HG03342 (cell line): ENCODE data around the gene FUNDC1.
A peak's percentile ranks its signal among the peaks of the same experiment; 100 is the strongest.
"Not testable (repeated sequence)": the region's sequence is repeated elsewhere in the genome, so short reads cannot be mapped to it uniquely, and the experiment has no call there.

ENCODE experiments used
- ATAC-seq: cut with Tn5 transposase; IDR thresholded peaks from one replicate; pipeline ENCODE4 v1.9.1; 2021; ENCODE audit warnings: mild to moderate bottlenecking, moderate library complexity; ENCODE audit not compliant: unreplicated experiment

Gene FUNDC1

DNA sequence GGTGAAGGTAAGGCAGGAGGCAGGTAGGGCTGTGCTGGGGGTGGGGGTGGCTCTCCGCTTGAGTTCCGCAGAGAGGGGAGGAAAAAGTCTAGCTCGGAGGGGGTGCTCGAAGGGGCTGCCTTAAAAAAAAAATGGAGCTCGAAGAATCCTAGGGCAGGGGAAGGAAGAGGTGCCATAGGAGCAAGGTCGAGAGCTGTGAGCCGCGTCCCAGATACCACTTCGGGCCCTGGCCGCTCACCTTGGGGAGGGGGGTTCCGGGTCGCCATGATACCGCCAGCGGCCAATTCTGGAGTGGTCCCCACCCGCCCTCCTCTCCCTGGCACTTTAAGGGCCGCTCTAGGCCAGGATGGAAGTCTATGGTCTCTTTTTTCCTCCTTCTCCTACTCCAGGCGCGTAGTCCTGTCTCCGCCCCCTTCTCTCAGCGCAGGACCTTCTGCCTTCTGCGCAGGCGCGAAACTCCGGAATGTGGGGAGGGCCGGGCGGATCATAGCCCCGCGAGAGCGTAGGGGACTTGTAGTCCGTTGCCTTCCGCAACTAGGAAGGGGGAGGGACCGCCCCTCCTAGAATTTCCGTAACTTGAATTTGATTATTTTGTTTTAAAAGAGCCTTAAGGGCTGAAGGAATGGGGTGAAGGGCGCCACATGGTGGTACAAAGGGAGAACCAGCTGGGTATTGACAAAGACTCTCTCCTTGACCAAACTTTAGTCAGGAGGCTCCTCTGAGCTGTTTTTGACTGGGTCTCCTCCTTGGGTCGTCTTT lies at the start of gene FUNDC1:
FUNDC1 (minus strand) TSS at position 293 of the 759 bp plus-strand sequence; CDS start at position 266, 27 bp downstream.
- ATAC-seq, result peak; percentile 98

GRCh38 chrX:44585866-44586265 lies 43.2 kb upstream of the FUNDC1 start:
- ATAC-seq, result no peak

DNA sequence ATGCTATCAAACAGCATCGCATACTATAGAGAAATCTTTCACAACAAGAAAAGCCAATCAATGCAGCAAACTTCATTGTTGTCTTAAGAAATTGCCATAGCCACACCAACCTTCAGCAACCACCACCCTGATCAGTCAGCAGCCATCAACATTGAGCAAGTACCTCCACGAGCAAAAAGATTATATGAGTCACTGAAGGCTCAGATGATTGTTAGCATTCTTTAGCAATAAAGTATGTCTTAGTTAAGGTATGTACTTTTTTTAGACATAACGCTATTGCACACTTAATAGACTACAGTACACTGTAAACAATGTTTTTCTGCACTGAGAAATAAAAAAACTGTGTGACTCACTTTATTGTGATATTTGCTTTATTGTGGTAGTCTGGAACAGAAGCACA lies 37.8 kb upstream of the FUNDC1 start:
- ATAC-seq, result no peak

DNA sequence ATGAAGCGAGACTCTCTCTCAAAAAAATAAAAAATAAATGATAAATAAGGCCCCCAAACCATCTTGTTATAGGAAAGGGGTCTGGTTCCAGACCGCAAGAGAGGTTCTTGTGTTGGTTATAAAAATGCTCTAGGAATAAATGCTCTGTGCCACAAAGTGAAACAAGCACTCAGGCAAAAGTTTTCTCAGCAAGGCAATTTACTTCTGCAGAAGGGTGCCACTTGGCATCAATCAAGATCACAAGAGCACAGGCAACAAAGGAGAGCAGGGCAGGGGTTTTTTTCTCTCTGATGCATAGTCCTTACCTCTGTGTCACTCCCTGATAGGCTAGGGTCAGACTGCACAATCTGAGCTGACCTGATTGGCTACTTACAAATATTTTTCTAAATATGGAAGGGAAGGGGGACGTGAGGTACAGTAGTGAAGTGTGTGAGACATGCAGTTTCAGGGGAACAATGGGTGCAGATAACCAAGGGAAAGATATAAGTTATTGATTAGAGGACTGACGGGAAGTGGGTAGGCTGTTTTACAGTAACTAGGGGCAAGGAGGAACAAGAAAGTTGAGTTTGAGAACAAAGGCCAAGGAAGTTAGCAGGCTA lies 29.8 kb upstream of the FUNDC1 start:
- no peak for ATAC-seq

GRCh38 chrX:44570522-44570921 lies 27.9 kb upstream of the FUNDC1 start:
- ATAC-seq, result no peak

DNA sequence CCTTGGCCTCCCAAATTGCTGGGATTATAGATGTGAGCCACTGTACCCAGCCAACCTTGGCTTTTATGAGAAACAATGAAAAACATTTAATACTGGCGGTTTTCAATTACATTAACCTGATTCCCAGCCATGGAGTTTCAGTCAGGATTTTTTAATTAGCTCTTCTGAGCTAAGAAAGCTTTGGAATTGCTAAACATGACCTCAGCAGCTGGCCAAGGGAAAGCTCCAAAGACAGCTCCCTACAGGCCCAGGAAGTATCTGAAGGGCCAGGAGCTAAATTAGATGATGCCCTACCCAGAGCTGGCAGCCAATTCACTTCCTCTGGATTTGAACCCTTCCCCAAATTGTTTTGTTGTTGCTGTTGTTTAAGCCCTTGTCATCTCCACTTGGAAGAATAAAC lies 26.5 kb upstream of the FUNDC1 start:
- no peak for ATAC-seq

DNA sequence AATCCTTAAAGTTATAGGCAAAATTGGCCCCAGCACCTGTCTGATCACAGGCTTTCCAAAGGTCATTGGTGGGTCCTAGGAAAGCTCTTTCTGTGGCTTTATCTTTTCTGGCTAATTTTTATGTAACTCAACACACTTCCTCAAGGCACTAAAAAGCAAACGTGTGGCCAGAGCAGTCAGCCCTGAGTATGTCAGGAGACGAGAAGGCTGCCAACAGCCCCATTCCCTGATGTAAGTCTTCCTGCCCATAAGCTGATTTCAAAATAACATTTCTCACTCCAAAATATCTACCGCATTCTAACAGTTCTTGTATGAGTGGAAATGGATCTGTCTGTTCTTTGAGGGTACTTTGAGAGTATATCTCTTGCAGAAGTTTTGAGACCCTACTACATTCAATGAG lies 25.5 kb upstream of the FUNDC1 start:
- no peak for ATAC-seq

DNA sequence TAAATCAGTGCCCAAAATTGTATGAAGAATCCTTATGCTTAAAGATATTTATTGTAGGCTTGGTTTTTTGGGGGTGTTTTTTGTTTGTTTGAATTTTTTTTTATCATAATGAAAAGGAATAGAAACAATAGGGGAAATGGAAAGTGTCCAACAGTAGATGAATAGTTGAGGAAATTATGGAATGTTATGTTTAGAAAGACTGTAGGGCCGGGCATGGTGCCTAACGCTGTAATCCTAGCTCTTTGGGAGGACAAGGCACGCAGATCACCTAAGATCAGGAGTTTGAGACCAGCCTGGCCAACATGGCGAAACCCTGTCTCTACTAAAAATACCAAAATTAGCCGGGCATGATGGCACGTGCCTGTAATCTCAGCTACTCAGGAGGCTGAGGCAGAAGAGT lies 19.2 kb upstream of the FUNDC1 start:
- ATAC-seq, result not testable (repeated sequence)

DNA sequence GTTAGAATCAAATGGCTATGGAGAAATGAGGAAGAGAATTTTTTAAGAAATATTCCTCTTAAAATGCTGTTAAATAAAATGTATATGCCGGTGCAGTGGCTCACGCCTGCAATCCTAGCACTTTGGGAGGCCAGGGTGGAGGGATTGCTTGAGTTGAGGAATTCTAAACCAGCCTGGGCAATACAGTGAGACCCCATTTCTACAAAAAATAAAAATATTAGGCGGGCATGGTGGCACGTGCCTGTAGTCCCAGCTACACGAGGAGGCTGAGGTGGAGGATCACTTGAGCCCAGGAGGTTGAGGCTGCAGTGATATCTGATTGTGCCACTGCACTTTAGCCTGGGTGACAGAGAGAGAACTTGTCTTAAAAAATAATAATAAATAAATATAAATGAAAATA lies 7.9 kb upstream of the FUNDC1 start:
- ATAC-seq, result no peak

DNA sequence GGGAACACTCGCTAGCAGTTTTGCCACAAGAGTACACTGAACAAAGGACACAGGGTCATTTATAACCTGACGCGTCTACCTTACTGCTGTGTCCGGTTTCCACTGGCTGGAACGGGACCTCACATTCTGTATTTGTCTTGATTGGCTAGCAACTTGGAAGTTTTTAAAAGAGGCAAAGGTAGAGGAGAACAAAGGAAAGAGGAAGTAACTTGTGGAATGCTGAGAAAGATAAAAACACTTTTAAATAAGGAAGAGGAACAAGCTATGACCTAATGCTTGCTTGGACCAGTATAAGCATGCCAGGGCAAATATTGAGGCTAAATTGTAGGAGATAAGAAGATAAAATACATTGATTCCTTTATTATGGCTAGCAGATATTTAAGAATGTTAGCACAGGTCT lies 2.8 kb upstream of the FUNDC1 start:
- ATAC-seq, result not testable (repeated sequence)

GRCh38 chrX:44544036-44544435 lies 1.4 kb upstream of the FUNDC1 start:
- ATAC-seq, result no peak

GRCh38 chrX:44536198-44536597 lies 6.5 kb downstream of the FUNDC1 start:
- ATAC-seq, result no peak

- no peak for ATAC-seq
Measured at GRCh38 chrX:44529310-44529709, 13.3 kb downstream of the FUNDC1 start.

- no peak for ATAC-seq
Measured at GRCh38 chrX:44514272-44514671, 28.4 kb downstream of the FUNDC1 start.

DNA sequence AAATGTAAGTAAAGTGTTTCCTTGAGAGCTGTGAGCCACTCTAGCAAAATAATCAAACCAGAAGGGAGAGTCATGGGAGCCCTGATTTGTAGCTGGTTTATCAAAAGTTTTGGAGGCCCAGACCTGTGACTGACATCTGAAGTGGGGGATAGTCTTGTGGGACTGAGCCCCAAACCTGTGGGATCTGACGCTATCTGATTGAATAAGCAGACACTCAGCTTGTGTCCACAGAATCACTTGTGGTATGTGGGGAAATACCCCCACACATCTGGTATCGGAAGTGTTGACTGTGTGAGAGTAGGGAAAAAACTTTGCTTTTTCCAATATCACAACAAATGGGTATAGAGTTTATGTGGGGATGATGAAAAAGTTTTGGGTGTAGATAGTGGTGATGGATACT lies 35.4 kb downstream of the FUNDC1 start:
- no peak for ATAC-seq

DNA sequence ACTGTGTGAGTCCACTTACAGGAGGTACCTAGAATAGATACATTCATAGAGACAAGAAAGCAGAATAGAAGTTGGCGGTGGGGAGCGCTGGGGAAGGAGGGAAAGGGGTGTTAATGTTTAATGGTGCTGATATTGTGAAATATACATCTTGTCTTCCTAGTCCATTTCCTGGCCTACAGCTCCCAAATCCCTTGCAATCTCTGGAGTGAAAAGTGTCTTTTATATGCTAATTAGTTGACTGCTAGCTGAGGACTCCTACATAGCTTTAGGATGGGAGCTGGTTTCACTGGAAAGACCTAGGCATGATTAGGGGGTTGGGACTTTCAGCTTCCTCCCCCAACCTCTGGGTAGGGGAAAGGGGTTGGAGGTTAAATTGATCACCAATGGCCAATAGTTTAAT lies 36.0 kb downstream of the FUNDC1 start:
- ATAC-seq, result no peak

DNA sequence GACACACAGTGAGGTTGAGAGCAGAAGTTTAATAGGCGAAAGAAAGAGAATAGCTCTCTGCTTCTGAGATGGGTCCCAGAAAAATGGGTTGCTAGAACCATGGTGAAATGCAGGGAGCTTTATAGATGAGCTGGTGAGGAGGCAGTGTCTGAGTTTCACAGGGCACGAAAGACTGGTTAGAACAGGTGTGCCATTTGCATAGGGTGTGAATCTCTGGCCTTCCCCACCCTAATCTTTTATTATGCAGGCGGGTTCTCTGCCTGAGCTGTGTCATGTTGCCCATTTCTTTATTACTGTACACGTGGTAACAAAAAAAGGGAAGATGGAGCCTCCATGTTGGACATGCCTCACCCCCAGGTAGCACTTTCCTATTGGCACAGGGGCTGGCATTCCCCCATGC lies 39.1 kb downstream of the FUNDC1 start:
- ATAC-seq, result no peak

- no peak for ATAC-seq
Measured at GRCh38 chrX:44495091-44495490, 47.6 kb downstream of the FUNDC1 start.

DNA sequence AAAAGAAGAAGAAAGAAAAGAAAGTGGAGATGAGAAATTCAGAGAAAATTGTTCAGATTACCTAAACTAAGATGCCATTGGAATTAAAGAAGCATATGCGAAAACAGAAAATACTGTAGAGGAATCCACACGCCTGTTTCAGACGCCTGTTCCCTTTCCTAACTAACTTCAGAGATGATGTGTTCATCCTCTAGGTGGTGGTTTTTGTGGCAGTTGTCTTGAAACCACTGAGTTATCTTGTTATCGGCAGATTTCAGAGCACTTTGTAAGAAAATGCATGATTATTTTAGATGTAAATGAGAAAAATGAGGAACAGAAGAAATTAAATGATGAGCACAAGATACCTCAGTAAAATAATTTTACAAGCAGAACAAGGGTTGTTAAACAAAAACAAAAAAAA lies 48.3 kb downstream of the FUNDC1 start:
- no peak for ATAC-seq

DNA sequence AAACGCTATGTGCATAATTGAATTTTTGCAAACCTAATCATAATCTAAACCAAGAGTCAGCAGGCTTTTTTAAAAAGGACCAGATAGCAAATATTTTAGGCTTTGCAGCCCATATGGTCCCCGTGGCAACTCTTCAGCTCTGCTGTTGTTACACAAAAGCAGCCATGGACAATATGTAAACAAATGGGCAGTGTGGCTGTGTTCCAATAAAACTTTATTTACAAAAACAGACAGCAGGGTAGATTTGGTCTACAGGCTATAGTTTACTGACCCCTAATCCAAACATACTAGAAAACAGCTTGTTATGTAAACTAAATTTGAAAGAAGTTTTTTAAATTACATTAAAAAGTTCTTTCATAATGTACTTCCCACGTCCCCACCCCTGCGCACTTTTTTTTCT lies 53.1 kb downstream of the FUNDC1 start:
- ATAC-seq, result no peak

GRCh38 chrX:44484607-44485146 lies 58.0 kb downstream of the FUNDC1 start:
- no peak for ATAC-seq

- no peak for ATAC-seq
Measured at GRCh38 chrX:44483965-44484606, 58.6 kb downstream of the FUNDC1 start.
